HEK293 (cell line): ENCODE data around the gene CCDC183.
A peak's percentile ranks its signal among the peaks of the same experiment; 100 is the strongest.

ENCODE experiments used
- AEBP2 ChIP-seq: fragments of 450-650 bp; formaldehyde crosslinking; IDR thresholded peaks from 2 replicates; pipeline ENCODE4 v1.5.1; 2016; ENCODE audit warnings: missing biosample characterization, missing genetic modification characterization, borderline replicate concordance
- GLI2 ChIP-seq: fragments of 450-650 bp; formaldehyde crosslinking; IDR thresholded peaks from 2 replicates; pipeline ENCODE4; 2017; ENCODE audit warnings: missing biosample characterization, missing genetic modification characterization, low read depth, borderline replicate concordance
- GLI4 ChIP-seq: fragments of 450-650 bp; formaldehyde crosslinking; IDR thresholded peaks from 2 replicates; pipeline ENCODE4 v1.5.1; 2016; ENCODE audit warnings: missing biosample characterization, missing genetic modification characterization
- HIC1 ChIP-seq: fragments of 450-650 bp; formaldehyde crosslinking; IDR thresholded peaks from 2 replicates; pipeline ENCODE4 v1.5.1; 2016; ENCODE audit warnings: missing biosample characterization, missing genetic modification characterization
- IKZF3 ChIP-seq: fragments of 450-650 bp; IDR thresholded peaks from 2 replicates; pipeline ENCODE4 v1.5.0; 2018; ENCODE audit warnings: missing biosample characterization, mild to moderate bottlenecking, missing genetic modification characterization, moderate library complexity
- KLF10 ChIP-seq: fragments of 450-650 bp; IDR thresholded peaks from 2 replicates; pipeline ENCODE4 v1.5.1; 2018; ENCODE audit warnings: missing biosample characterization, mild to moderate bottlenecking, missing genetic modification characterization
- MZF1 ChIP-seq: fragments of 450-650 bp; formaldehyde crosslinking; IDR thresholded peaks from 2 replicates; pipeline ENCODE4 v1.5.1; 2017; ENCODE audit warnings: missing biosample characterization, missing genetic modification characterization, borderline replicate concordance
- PATZ1 ChIP-seq: fragments of 450-650 bp; formaldehyde crosslinking; IDR thresholded peaks from 2 replicates; pipeline ENCODE4 v1.5.1; 2016; ENCODE audit warnings: missing biosample characterization, missing genetic modification characterization
- PRDM4 ChIP-seq: fragments of 450-650 bp; formaldehyde crosslinking; IDR thresholded peaks from 2 replicates; pipeline ENCODE4 v1.5.1; 2017; ENCODE audit warnings: missing biosample characterization, missing genetic modification characterization
- SP2 ChIP-seq: fragments of 450-650 bp; formaldehyde crosslinking; IDR thresholded peaks from 2 replicates; pipeline ENCODE4 v1.5.1; 2016; ENCODE audit warnings: missing biosample characterization, missing genetic modification characterization
- SP3 ChIP-seq: fragments of 450-650 bp; formaldehyde crosslinking; IDR thresholded peaks from 2 replicates; pipeline ENCODE4 v1.5.1; 2016; ENCODE audit warnings: missing biosample characterization, missing genetic modification characterization
- WT1 ChIP-seq: fragments of 450-650 bp; formaldehyde crosslinking; IDR thresholded peaks from 2 replicates; pipeline ENCODE4 v1.5.1; 2016; ENCODE audit warnings: missing biosample characterization, missing genetic modification characterization
- ZBTB1 ChIP-seq: fragments of 450-650 bp; formaldehyde crosslinking; IDR thresholded peaks from 2 replicates; pipeline ENCODE4 v1.5.1; 2016; ENCODE audit warnings: missing biosample characterization, missing genetic modification characterization
- ZBTB26 ChIP-seq: fragments of 450-650 bp; formaldehyde crosslinking; optimal IDR thresholded peaks from 2 replicates; pipeline ENCODE3; 2016; ENCODE audit warnings: missing biosample characterization, mild to moderate bottlenecking, missing genetic modification characterization
- ZBTB44 ChIP-seq: fragments of 450-650 bp; IDR thresholded peaks from 2 replicates; pipeline ENCODE4 v1.5.1; 2018; ENCODE audit warnings: missing biosample characterization, mild to moderate bottlenecking, missing genetic modification characterization
- ZEB2 ChIP-seq: fragments of 450-650 bp; formaldehyde crosslinking; IDR thresholded peaks from 2 replicates; pipeline ENCODE4 v1.5.1; 2016; ENCODE audit warnings: missing biosample characterization, missing genetic modification characterization
- ZIC2 ChIP-seq: fragments of 450-650 bp; formaldehyde crosslinking; IDR thresholded peaks from 2 replicates; pipeline ENCODE4 v1.5.1; 2016; ENCODE audit warnings: missing biosample characterization, missing genetic modification characterization
- ZNF133 ChIP-seq: fragments of 450-650 bp; formaldehyde crosslinking; IDR thresholded peaks from 2 replicates; pipeline ENCODE4 v1.5.1; 2016; ENCODE audit warnings: missing biosample characterization, missing genetic modification characterization
- ZNF513 ChIP-seq: fragments of 450-650 bp; IDR thresholded peaks from 2 replicates; pipeline ENCODE4 v1.5.1; 2018; ENCODE audit warnings: missing biosample characterization, missing genetic modification characterization
- ZNF548 ChIP-seq: fragments of 450-650 bp; formaldehyde crosslinking; IDR thresholded peaks from 2 replicates; pipeline ENCODE4 v1.5.1; 2016; ENCODE audit warnings: missing biosample characterization, missing genetic modification characterization
- ZNF549 ChIP-seq: fragments of 450-650 bp; IDR thresholded peaks from 2 replicates; pipeline ENCODE4 v1.5.1; 2018; ENCODE audit warnings: missing biosample characterization, missing genetic modification characterization, mild to moderate bottlenecking, inconsistent platforms, moderate library complexity
- ZNF768 ChIP-seq: fragments of 450-650 bp; formaldehyde crosslinking; IDR thresholded peaks from 2 replicates; pipeline ENCODE4 v1.5.1; 2018; ENCODE audit warnings: missing biosample characterization, mild to moderate bottlenecking, missing genetic modification characterization
- ZNF785 ChIP-seq: fragments of 450-650 bp; formaldehyde crosslinking; IDR thresholded peaks from 2 replicates; pipeline ENCODE4 v1.5.1; 2016; ENCODE audit warnings: missing biosample characterization, missing genetic modification characterization
- ZNF837 ChIP-seq: fragments of 450-650 bp; formaldehyde crosslinking; IDR thresholded peaks from 2 replicates; pipeline ENCODE4 v1.5.1; 2016; ENCODE audit warnings: missing biosample characterization, missing genetic modification characterization
- ZXDB ChIP-seq: fragments of 450-650 bp; formaldehyde crosslinking; IDR thresholded peaks from 2 replicates; pipeline ENCODE4 v1.5.1; 2016; ENCODE audit warnings: missing biosample characterization, missing genetic modification characterization

Gene CCDC183

GRCh38 chr9:136847826-136848392 lies 51.8 kb downstream of the CCDC183 start (continued):
- no peak; the same call in 1 of the 2 replicates for TF ChIP-seq PATZ1 (tag by site-specific recombination)
- no peak for TF ChIP-seq ZNF837 (tag by site-specific recombination)
- TF ChIP-seq GLI4 (tag by site-specific recombination): no peak
- 0 out of 2 replicates have a peak, but pooled peaks have one; percentile 17 for TF ChIP-seq KLF10 (tag by site-specific recombination)
- TF ChIP-seq IKZF3 (tag by site-specific recombination): no peak
- TF ChIP-seq ZNF768: peak; percentile 86; the same call in 1 of the 2 replicates
- no peak for TF ChIP-seq AEBP2 (tag by site-specific recombination)
- peak; percentile 94 for TF ChIP-seq ZBTB26 (tag by site-specific recombination)
- TF ChIP-seq ZBTB44: no peak
- peak; percentile 85; the same call in 1 of the 2 replicates for TF ChIP-seq MZF1
- peak; percentile 88 for TF ChIP-seq SP2
- TF ChIP-seq ZNF133: no peak
- no peak for TF ChIP-seq ZBTB1 (tag by site-specific recombination)
- peak; percentile 82; the same call in 1 of the 2 replicates for TF ChIP-seq ZEB2 (tag by site-specific recombination)
- peak; percentile 39; the same call in 1 of the 2 replicates for TF ChIP-seq ZXDB
- 0 out of 2 replicates have a peak, but pooled peaks have one; percentile 18 for TF ChIP-seq HIC1
- no peak for TF ChIP-seq ZNF549 (tag by site-specific recombination)
- TF ChIP-seq PRDM4 (tag by site-specific recombination): no peak
- TF ChIP-seq SP3 (tag by site-specific recombination): peak; percentile 40; the same call in 1 of the 2 replicates
- TF ChIP-seq ZNF548: no peak
- no peak for TF ChIP-seq ZNF513 (tag by site-specific recombination)
- no peak for TF ChIP-seq GLI2 (tag by site-specific recombination)
- TF ChIP-seq ZNF785 (tag by site-specific recombination): no peak
- TF ChIP-seq ZIC2: peak; percentile 98
- no peak for TF ChIP-seq WT1 (tag by site-specific recombination)
